NCI-H526 (cell line): ENCODE data around the gene SENP2.
"Not testable (repeated sequence)": the region's sequence is repeated elsewhere in the genome, so short reads cannot be mapped to it uniquely, and the experiment has no call there.

Experiments
- DNase-seq, 2 experiments: peaks; one replicate each; lab custom pipeline; 2025; lab: John Stamatoyannopoulos, UW

SENP2 gene

GRCh38 chr3:185586686-185587039 lies 568 bp downstream of the SENP2 start:
- DNase-seq: no peak

GRCh38 chr3:185594073-185594472 lies 8.0 kb downstream of the SENP2 start:
- DNase-seq: no peak

GRCh38 chr3:185595526-185595925 lies 9.4 kb downstream of the SENP2 start:
- no peak for DNase-seq

GRCh38 chr3:185605566-185605965 lies 19.5 kb downstream of the SENP2 start:
- DNase-seq: no peak

- no peak for DNase-seq
Observed at GRCh38 chr3:185606196-185606595, 20.1 kb downstream of the SENP2 start.

GRCh38 chr3:185613016-185613415 lies 26.9 kb downstream of the SENP2 start:
- DNase-seq: no peak

- DNase-seq: no peak
Observed at GRCh38 chr3:185623939-185624665, 38.0 kb downstream of the SENP2 start.

GRCh38 chr3:185625784-185626183 lies 39.7 kb downstream of the SENP2 start:
- no peak for DNase-seq

GRCh38 chr3:185629554-185630181 lies 43.6 kb downstream of the SENP2 start:
- no peak for DNase-seq

- no peak for DNase-seq
Observed at GRCh38 chr3:185630182-185630622, 44.1 kb downstream of the SENP2 start.

- DNase-seq: no peak
Observed at GRCh38 chr3:185631108-185631507, 45.0 kb downstream of the SENP2 start.

- DNase-seq: no peak
Observed at GRCh38 chr3:185631508-185632206, 45.6 kb downstream of the SENP2 start.

GRCh38 chr3:185632996-185633395 lies 46.9 kb downstream of the SENP2 start:
- DNase-seq: no peak

- no peak for DNase-seq
Observed at GRCh38 chr3:185637388-185637787, 51.3 kb downstream of the SENP2 start.

- DNase-seq: not testable (repeated sequence)
Observed at GRCh38 chr3:185638651-185639050, 52.6 kb downstream of the SENP2 start.

GRCh38 chr3:185639632-185640206 lies 53.6 kb downstream of the SENP2 start:
- no peak for DNase-seq

- DNase-seq: no peak
Observed at GRCh38 chr3:185640308-185640707, 54.2 kb downstream of the SENP2 start.

GRCh38 chr3:185645191-185645590 lies 59.1 kb downstream of the SENP2 start:
- DNase-seq: not testable (repeated sequence)

GRCh38 chr3:185645596-185646381 lies 59.7 kb downstream of the SENP2 start:
- no peak for DNase-seq

GRCh38 chr3:185646382-185647133 lies 60.5 kb downstream of the SENP2 start:
- no peak for DNase-seq
